ENCODE results near the gene SERPINB10. TPM values are rescaled to one million over a fixed set of nuclear protein-coding genes. Genes with fewer than 3 reads are reported as not detected.

Gene SERPINB10
- polyA plus RNA-seq, 3 donors = 1.3 to 2.0 (median 1.3) TPM

- Mint-ChIP-seq H3K36me3 (peaks cover 4 to 12% of the 10 kb centered on the region in 2 donors), H3K9me3 (peaks cover 0 to 6% (median 3%) of the 10 kb centered on the region in 7 donors), H3K27ac (peak overlapping the region; percentile 72 to 91 (median 85)), H3K4me3 (peak overlapping the region in 1 of 2 donors; percentile 73), H3K4me1 (peaks cover 90% of the 10 kb centered on the region), H3K27me3 (ENCODE audit: low read depth in 3 of 3) (peaks cover 0 to 2% (median 0%) of the 10 kb centered on the region in 3 donors)
- H3K27me3 ChIP-seq (ENCODE audit: control insufficient read depth in 2 of 2, insufficient read depth in 2 of 2, low read length in 2 of 2) = no peaks in the 10 kb centered on the region
- peaks cover 68% of the 10 kb centered on the region for H3K79me2 ChIP-seq (ENCODE audit: insufficient read depth, low read length)
- H3K27ac ChIP-seq (ENCODE audit: low read depth in 1 of 2, low read length in 2 of 2) = peak overlapping the region in 1 of 2 donors; percentile 80
- WGBS (ENCODE audit: insufficient coverage) = no CpG with 5 or more reads among the region's 1 CpG
- H3K36me3 ChIP-seq (replicated peaks in 1 of 2; ENCODE audit: control insufficient read depth in 1 of 2, insufficient read depth in 2 of 2, low read length in 2 of 2) = peaks cover 4 to 6% of the 10 kb centered on the region in 2 donors
- peaks cover 40 to 74% of the 10 kb centered on the region in 2 donors for H3K4me1 ChIP-seq (ENCODE audit: control insufficient read depth in 1 of 2, insufficient read depth in 2 of 2, low read length in 2 of 2)
- H4K20me1 ChIP-seq (ENCODE audit: insufficient read depth, low read length) = no peaks in the 10 kb centered on the region
- peak overlapping the region; percentile 55 for H2AFZ ChIP-seq (ENCODE audit: insufficient read depth, low read depth, low read length, poor library complexity, severe bottlenecking)
- TF ChIP-seq CTCF (IDR thresholded peaks at IDR 0.05) = no peak
- intact Hi-C loops (cut with micrococcal nuclease) = no loop called here
- H3K9ac ChIP-seq (ENCODE audit: insufficient read depth, low read length, poor library complexity, severe bottlenecking) = no peak overlapping the region
- peak overlapping the region; percentile 38 for H3K4me2 ChIP-seq (replicated peaks; ENCODE audit: extremely low read depth, low read length, poor library complexity, severe bottlenecking)
- DNase-seq = peak in 2 of 3 donors; percentile 50 to 88
- peaks cover 0 to 2% of the 10 kb centered on the region in 2 donors for H3K9me3 ChIP-seq (replicated peaks in 1 of 2; ENCODE audit: control insufficient read depth in 1 of 2, insufficient read depth in 1 of 2, low read length in 2 of 2)
- peak overlapping the region in 1 of 3 experiments; percentile 48 for H3K4me3 ChIP-seq (replicated peaks in 1 of 3; ENCODE audit: low read depth in 2 of 3, low read length in 3 of 3)
Observed at GRCh38 chr18:63908858-63909257, 1.1 kb downstream of the SERPINB10 start.

- peaks cover 40 to 74% of the 10 kb centered on the region in 2 donors for H3K4me1 ChIP-seq (ENCODE audit: control insufficient read depth in 1 of 2, insufficient read depth in 2 of 2, low read length in 2 of 2)
- peaks cover 0 to 2% of the 10 kb centered on the region in 2 donors for H3K9me3 ChIP-seq (replicated peaks in 1 of 2; ENCODE audit: control insufficient read depth in 1 of 2, insufficient read depth in 1 of 2, low read length in 2 of 2)
- no peak overlapping the region for H3K4me2 ChIP-seq (replicated peaks; ENCODE audit: extremely low read depth, low read length, poor library complexity, severe bottlenecking)
- H3K79me2 ChIP-seq (ENCODE audit: insufficient read depth, low read length) = peaks cover 78% of the 10 kb centered on the region
- peaks cover 0 to 6% (median 3%) of the 10 kb centered on the region in 7 donors for H3K9me3 Mint-ChIP-seq
- no peaks in the 10 kb centered on the region for H4K20me1 ChIP-seq (ENCODE audit: insufficient read depth, low read length)
- peak overlapping the region in 1 of 2 donors; percentile 26 for H3K4me3 Mint-ChIP-seq
- H3K36me3 Mint-ChIP-seq = peaks cover 0 to 4% of the 10 kb centered on the region in 2 donors
- H3K27me3 ChIP-seq (ENCODE audit: control insufficient read depth in 2 of 2, insufficient read depth in 2 of 2, low read length in 2 of 2) = no peaks in the 10 kb centered on the region
- no peak for TF ChIP-seq CTCF (IDR thresholded peaks at IDR 0.05)
- H3K4me3 ChIP-seq (replicated peaks in 1 of 3; ENCODE audit: low read depth in 2 of 3, low read length in 3 of 3) = no peak overlapping the region
- no peaks in the 10 kb centered on the region for H3K27me3 Mint-ChIP-seq (ENCODE audit: low read depth in 3 of 3)
- H3K27ac Mint-ChIP-seq = peak overlapping the region in 3 of 7 donors; percentile 18 to 68 (median 55)
- no peak overlapping the region for H3K9ac ChIP-seq (ENCODE audit: insufficient read depth, low read length, poor library complexity, severe bottlenecking)
- H2AFZ ChIP-seq (ENCODE audit: insufficient read depth, low read depth, low read length, poor library complexity, severe bottlenecking) = no peak overlapping the region
- intact Hi-C loops (cut with micrococcal nuclease) = no loop called here
- no peaks in the 10 kb centered on the region for H3K36me3 ChIP-seq (replicated peaks in 1 of 2; ENCODE audit: control insufficient read depth in 1 of 2, insufficient read depth in 2 of 2, low read length in 2 of 2)
- DNase-seq = peak in 1 of 3 donors; percentile 60
- peaks cover 90% of the 10 kb centered on the region for H3K4me1 Mint-ChIP-seq
- WGBS (ENCODE audit: insufficient coverage) = no CpG with 5 or more reads among the region's 2 CpGs
- peak overlapping the region in 1 of 2 donors; percentile 80 for H3K27ac ChIP-seq (ENCODE audit: low read depth in 1 of 2, low read length in 2 of 2)
Observed at GRCh38 chr18:63909870-63910269, 2.1 kb downstream of the SERPINB10 start.
